Ovary (tissue), 3 donors: ENCODE measurements around the gene CTNNA3.

Experiments
- EP300 ChIP-seq: sonication (generic); formaldehyde crosslinking; IDR thresholded peaks from one replicate; pipeline ENCODE4 v1.6.1; 2017; ENCODE audit warnings: antibody characterized with exemption
- POLR2A ChIP-seq: fragments of 450-650 bp; IDR thresholded peaks from one replicate; pipeline ENCODE4 v1.6.1; 2017; ENCODE audit warnings: antibody characterized with exemption, mild to moderate bottlenecking, moderate library complexity
- TF ChIP-seq, protein P1 (sequence below), 3 donors: fragments of 450-650 bp in 2 of 3; fragments of 200-600 bp in 1 of 3; IDR thresholded peaks; one replicate each; pipeline versions ENCODE4 v1.5.1 to v1.8.0; 2016 to 2022; ENCODE audit warnings: antibody characterized with exemption in 3 of 3, mild to moderate bottlenecking in 1 of 3
- donor health status: DM: no; HTN: no; CAD: no.

DNA sequence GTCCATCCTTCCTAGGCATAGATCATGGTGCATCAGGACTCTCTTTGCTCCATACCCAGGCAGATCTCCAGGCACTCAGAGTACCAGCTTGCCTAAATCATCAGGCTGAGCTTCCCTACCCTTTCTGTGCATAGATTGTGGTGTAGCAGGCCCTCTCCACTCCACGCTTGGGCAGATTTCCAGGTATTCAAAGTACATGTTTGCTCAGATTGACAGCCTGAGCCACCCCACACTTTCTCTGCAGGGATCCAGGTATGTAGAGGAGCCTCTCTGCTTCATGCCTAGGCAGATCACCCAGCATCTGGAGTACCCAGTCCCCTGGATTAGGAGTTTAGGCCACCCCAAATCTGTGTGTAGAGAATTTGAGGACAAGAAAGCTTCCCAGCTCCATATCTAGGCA lies 1727.6 kb downstream of the CTNNA3 start:
- TF ChIP-seq, protein P1, sequence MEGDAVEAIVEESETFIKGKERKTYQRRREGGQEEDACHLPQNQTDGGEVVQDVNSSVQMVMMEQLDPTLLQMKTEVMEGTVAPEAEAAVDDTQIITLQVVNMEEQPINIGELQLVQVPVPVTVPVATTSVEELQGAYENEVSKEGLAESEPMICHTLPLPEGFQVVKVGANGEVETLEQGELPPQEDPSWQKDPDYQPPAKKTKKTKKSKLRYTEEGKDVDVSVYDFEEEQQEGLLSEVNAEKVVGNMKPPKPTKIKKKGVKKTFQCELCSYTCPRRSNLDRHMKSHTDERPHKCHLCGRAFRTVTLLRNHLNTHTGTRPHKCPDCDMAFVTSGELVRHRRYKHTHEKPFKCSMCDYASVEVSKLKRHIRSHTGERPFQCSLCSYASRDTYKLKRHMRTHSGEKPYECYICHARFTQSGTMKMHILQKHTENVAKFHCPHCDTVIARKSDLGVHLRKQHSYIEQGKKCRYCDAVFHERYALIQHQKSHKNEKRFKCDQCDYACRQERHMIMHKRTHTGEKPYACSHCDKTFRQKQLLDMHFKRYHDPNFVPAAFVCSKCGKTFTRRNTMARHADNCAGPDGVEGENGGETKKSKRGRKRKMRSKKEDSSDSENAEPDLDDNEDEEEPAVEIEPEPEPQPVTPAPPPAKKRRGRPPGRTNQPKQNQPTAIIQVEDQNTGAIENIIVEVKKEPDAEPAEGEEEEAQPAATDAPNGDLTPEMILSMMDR (IDR thresholded peaks at IDR 0.05): no peak
- TF ChIP-seq POLR2A (no peak), EP300 (no peak)
